Mononuclear cell (primary cell): ENCODE data around the gene IDH3G. TPM values are rescaled to one million over a fixed set of nuclear protein-coding genes. Genes with fewer than 3 reads are reported as not detected.
"Not testable (repeated sequence)": the region's sequence is repeated elsewhere in the genome, so short reads cannot be mapped to it uniquely, and the experiment has no call there.

Experiments used
- H3K27me3 ChIP-seq: 2 replicates; pipeline ENCODE4 v1.6.0; 2011; ENCODE audit warnings: low read length, control low read depth; ENCODE audit not compliant: insufficient read depth
- H3K4me1 ChIP-seq: 2 replicates; pipeline ENCODE4 v1.5.1; 2011; ENCODE audit warnings: mild to moderate bottlenecking, low read length, control low read depth; ENCODE audit not compliant: insufficient read depth
- H3K4me3 ChIP-seq: 2 replicates; pipeline ENCODE4 v1.5.1; 2011; ENCODE audit warnings: mild to moderate bottlenecking, low read length, moderate library complexity
- H3K9me3 ChIP-seq: 2 replicates; pipeline ENCODE4 v1.5.1; 2011; ENCODE audit warnings: low read depth, mild to moderate bottlenecking, control low read depth, low read length
- total RNA-seq: library from RNA; depleted of rRNA; stranded (reverse); fragments of >200 nt; gene quantifications from one replicate; pipeline ENCODE4 v1.2.3, GENCODE V29; 2012

IDH3G gene
- total RNA-seq, 1 donor: 42.3 TPM

GRCh38 chrX:153765138-153766079, 28.8 kb downstream of the IDH3G start:
- Histone ChIP-seq H3K27me3 (no peaks in the 10 kb centered on the region), H3K4me1 (peaks cover 3% of the 10 kb centered on the region), H3K9me3 (no peaks in the 10 kb centered on the region), H3K4me3 (no peak overlapping the region)

- H3K4me3 ChIP-seq: no peak overlapping the region
- H3K4me1 ChIP-seq: peaks cover 3% of the 10 kb centered on the region
- H3K27me3 ChIP-seq: no peaks in the 10 kb centered on the region
- H3K9me3 ChIP-seq: no peaks in the 10 kb centered on the region
Observed at GRCh38 chrX:153764786-153765137, 29.4 kb downstream of the IDH3G start.

GRCh38 chrX:153763989-153764755, 30.0 kb downstream of the IDH3G start, which contains the start of gene PLXNB3:
Gene PLXNB3 (plus strand): TSS chrX:153764249. CDS start chrX:153765536, 1,287 bp downstream.
- H3K4me1 ChIP-seq: peaks cover 3% of the 10 kb centered on the region
- no peak within 1 kb of the TSS for H3K4me3 ChIP-seq
- no peaks in the 10 kb centered on the region for H3K27me3 ChIP-seq
- no peaks in the 10 kb centered on the region for H3K9me3 ChIP-seq

GRCh38 chrX:153763298-153763932, 30.8 kb downstream of the IDH3G start:
- peaks cover 3% of the 10 kb centered on the region for H3K4me1 ChIP-seq
- no peak overlapping the region for H3K4me3 ChIP-seq
- no peaks in the 10 kb centered on the region for H3K27me3 ChIP-seq
- no peaks in the 10 kb centered on the region for H3K9me3 ChIP-seq

- Histone ChIP-seq H3K4me3 (no peak overlapping the region), H3K4me1 (peaks cover 3% of the 10 kb centered on the region), H3K27me3 (no peaks in the 10 kb centered on the region), H3K9me3 (no peaks in the 10 kb centered on the region)
Observed at GRCh38 chrX:153762626-153763173, 31.5 kb downstream of the IDH3G start.

GRCh38 chrX:153761863-153762262, 32.3 kb downstream of the IDH3G start:
- Histone ChIP-seq H3K27me3 (no peaks in the 10 kb centered on the region), H3K9me3 (no peaks in the 10 kb centered on the region), H3K4me1 (peaks cover 3% of the 10 kb centered on the region), H3K4me3 (no peak overlapping the region)

GRCh38 chrX:153755136-153755535, 39.0 kb downstream of the IDH3G start:
- Histone ChIP-seq H3K27me3 (no peaks in the 10 kb centered on the region), H3K4me1 (no peaks in the 10 kb centered on the region), H3K9me3 (no peaks in the 10 kb centered on the region), H3K4me3 (no peak overlapping the region)

- Histone ChIP-seq H3K9me3 (no peaks in the 10 kb centered on the region), H3K4me1 (no peaks in the 10 kb centered on the region), H3K4me3 (no peak overlapping the region), H3K27me3 (no peaks in the 10 kb centered on the region)
Observed at GRCh38 chrX:153750127-153750774, 43.9 kb downstream of the IDH3G start.

- not testable (repeated sequence) for H3K4me3 ChIP-seq, H3K27me3 ChIP-seq, H3K9me3 ChIP-seq, H3K4me1 ChIP-seq
Observed at GRCh38 chrX:153749017-153749416, 45.2 kb downstream of the IDH3G start.

GRCh38 chrX:153746991-153747390, 47.2 kb downstream of the IDH3G start:
- not testable (repeated sequence) for H3K9me3 ChIP-seq, H3K4me1 ChIP-seq, H3K4me3 ChIP-seq, H3K27me3 ChIP-seq

GRCh38 chrX:153746359-153746758, 47.8 kb downstream of the IDH3G start:
- H3K9me3 ChIP-seq: no peaks in the 10 kb centered on the region
- no peak overlapping the region for H3K4me3 ChIP-seq
- H3K4me1 ChIP-seq: peaks cover 12% of the 10 kb centered on the region
- H3K27me3 ChIP-seq: no peaks in the 10 kb centered on the region

- H3K4me3 ChIP-seq, H3K9me3 ChIP-seq, H3K27me3 ChIP-seq: not testable (repeated sequence)
- peaks cover 17% of the 10 kb centered on the region for H3K4me1 ChIP-seq
Observed at GRCh38 chrX:153745067-153745433, 49.1 kb downstream of the IDH3G start.

GRCh38 chrX:153744210-153745066, 49.7 kb downstream of the IDH3G start:
- no peak overlapping the region for H3K4me3 ChIP-seq
- H3K4me1 ChIP-seq: peaks cover 23% of the 10 kb centered on the region
- no peaks in the 10 kb centered on the region for H3K27me3 ChIP-seq
- H3K9me3 ChIP-seq: no peaks in the 10 kb centered on the region
